Mucosa of descending colon (tissue), 3 donors: ENCODE measurements around the gene PTH1R. TPM values are rescaled to one million over a fixed set of nuclear protein-coding genes. Genes with fewer than 3 reads are reported as not detected.
A peak's percentile ranks its signal among the peaks of the same experiment; 100 is the strongest.

Source experiments
- ATAC-seq: fragments of 200-7000 bp; cut with Tn5 transposase; one replicate; pipeline ENCODE4 v1.9.1; 2020; ENCODE audit warnings: mild to moderate bottlenecking, moderate library complexity
- DNase-seq, 3 donors: peaks; one replicate each; pipeline ENCODE4 v3.0.0-alpha.2; 2020
- H3K36me3 ChIP-seq: fragments of 200-600 bp; one replicate; pipeline ENCODE4 v1.8.0; 2021; ENCODE audit warnings: low read depth, mild to moderate bottlenecking
- H3K4me1 ChIP-seq: fragments of 200-600 bp; one replicate; pipeline ENCODE4 v1.8.0; 2021; ENCODE audit warnings: low read depth, mild to moderate bottlenecking
- H3K4me3 ChIP-seq: fragments of 200-600 bp; one replicate; pipeline ENCODE4 v1.8.0; 2021; ENCODE audit warnings: mild to moderate bottlenecking
- H3K9me3 ChIP-seq: fragments of 200-600 bp; one replicate; pipeline ENCODE4 v1.8.0; 2021; ENCODE audit warnings: mild to moderate bottlenecking
- CTCF ChIP-seq: fragments of 200-600 bp; IDR thresholded peaks from one replicate; pipeline ENCODE4 v1.8.0; 2022; ENCODE audit warnings: antibody characterized with exemption, mild to moderate bottlenecking
- intact Hi-C, 2 donors: fragments of 100-400 bp; cut with DNase I in 1 of 2; cut with micrococcal nuclease in 1 of 2; formaldehyde crosslinking; loops; one replicate each; pipeline versions ENCODE4 v1.11.0 to v1.11.1; 2022; cut with DNase I, micrococcal nuclease
- total RNA-seq, 3 donors: library from RNA; stranded (reverse); fragmentation: NEBNext Ultra II Directional in 2 of 3; extraction: Animal tissue kit (Norgen Biotek cat#: 25700) in 2 of 3; gene quantifications; one replicate each; pipeline versions ENCODE4 v1.2.1 to v1.2.4, GENCODE V29; 2021 to 2023
- donor health status: DM: no; HTN: no; CAD: no; lungs with moderate emphysema.
- donor health status: DM: no; HTN: no; CAD: no.
- donor health status: DM: no; HTN: yes; CAD: no.

PTH1R gene
- total RNA-seq, 3 donors from 2014 or later: 0.87 to 4.6 (median 1.9) TPM

- peak in 1 of 3 donors; percentile 31 for DNase-seq
- no peak for ATAC-seq
- no peak overlapping the region for H3K4me3 ChIP-seq
- no peaks in the 10 kb centered on the region for H3K4me1 ChIP-seq
- H3K9me3 ChIP-seq: no peaks in the 10 kb centered on the region
- no peak for TF ChIP-seq CTCF
- intact Hi-C loops: no loop called here
- no peaks in the 10 kb centered on the region for H3K36me3 ChIP-seq
Measured at GRCh38 chr3:46866032-46866595, 11.4 kb upstream of the PTH1R start.

DNA sequence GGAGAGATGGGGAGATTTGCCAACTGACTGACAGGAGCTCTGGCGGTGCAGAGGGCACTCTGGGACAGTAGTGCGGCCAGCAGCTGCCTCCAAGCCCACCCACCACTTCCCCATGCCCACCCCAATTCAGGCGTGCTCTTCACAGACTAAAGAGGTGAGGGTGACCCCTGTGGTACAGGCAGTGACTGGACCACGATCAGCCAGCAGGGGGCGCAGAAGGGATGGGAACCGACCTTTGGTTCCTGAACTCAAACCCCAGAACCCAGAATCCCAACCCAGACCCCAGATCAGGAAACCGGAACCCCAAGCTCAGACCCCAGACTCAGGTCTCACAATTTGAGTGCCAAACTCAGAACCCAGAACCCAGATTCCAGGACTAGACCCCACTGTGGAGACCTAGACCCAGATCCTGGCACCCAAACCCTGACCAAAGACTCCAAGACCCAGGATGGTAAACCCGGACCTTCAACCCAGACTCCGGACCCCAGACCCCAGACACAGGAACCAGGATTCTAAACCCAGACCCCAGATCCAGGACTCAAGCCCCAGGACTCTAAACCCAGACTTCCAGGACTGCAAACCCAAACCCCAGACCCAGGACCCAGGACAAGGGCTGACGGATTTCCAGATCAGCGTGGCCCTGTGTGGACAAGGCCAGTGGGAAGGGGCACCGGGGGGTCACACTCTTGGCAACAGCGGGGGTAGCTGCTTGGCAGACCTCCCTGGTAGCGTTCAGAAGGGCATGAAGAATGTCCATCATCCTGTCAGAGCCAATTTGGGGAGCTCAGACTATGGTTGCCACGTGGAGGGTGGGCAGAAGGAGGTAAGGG, 10.6 kb upstream of the PTH1R start:
- ATAC-seq: peak; percentile 72
- intact Hi-C loops: no loop called here
- Histone ChIP-seq H3K9me3 (no peaks in the 10 kb centered on the region), H3K36me3 (no peaks in the 10 kb centered on the region), H3K4me3 (no peak overlapping the region), H3K4me1 (no peaks in the 10 kb centered on the region)
- DNase-seq: peak; percentile 76 to 90 (median 87)
- TF ChIP-seq CTCF: peak; percentile 75

DNA sequence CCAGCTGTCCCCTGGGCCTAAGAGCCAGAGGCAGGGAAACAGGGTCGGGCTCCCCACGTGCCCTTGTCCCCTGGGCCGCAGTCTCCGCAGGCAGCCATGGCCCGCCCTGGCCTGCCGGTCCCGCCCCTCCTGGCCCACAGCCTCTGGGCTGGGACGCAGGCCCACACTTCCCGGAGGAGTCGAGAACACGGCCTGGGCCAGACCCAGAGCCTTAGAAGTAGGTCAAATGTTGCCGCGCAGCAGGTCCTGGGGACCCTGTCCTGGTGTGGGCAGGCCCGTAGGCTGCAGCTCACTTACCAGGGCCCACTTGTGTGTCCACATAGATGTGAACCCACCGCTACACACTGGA, 10.0 kb upstream of the PTH1R start:
- TF ChIP-seq CTCF: no peak
- H3K4me3 ChIP-seq: no peak overlapping the region
- no peaks in the 10 kb centered on the region for H3K9me3 ChIP-seq
- no peaks in the 10 kb centered on the region for H3K4me1 ChIP-seq
- ATAC-seq (peak; percentile 53), DNase-seq (peak; percentile 54 to 71 (median 67))
- intact Hi-C loops: no loop called here
- H3K36me3 ChIP-seq: no peaks in the 10 kb centered on the region

GRCh38 chr3:46868287-46868686, 9.2 kb upstream of the PTH1R start:
- Histone ChIP-seq H3K36me3 (no peaks in the 10 kb centered on the region), H3K4me3 (no peak overlapping the region), H3K4me1 (no peaks in the 10 kb centered on the region), H3K9me3 (no peaks in the 10 kb centered on the region)
- intact Hi-C loops: no loop called here
- TF ChIP-seq CTCF: no peak
- DNase-seq (no peak), ATAC-seq (no peak)

DNA sequence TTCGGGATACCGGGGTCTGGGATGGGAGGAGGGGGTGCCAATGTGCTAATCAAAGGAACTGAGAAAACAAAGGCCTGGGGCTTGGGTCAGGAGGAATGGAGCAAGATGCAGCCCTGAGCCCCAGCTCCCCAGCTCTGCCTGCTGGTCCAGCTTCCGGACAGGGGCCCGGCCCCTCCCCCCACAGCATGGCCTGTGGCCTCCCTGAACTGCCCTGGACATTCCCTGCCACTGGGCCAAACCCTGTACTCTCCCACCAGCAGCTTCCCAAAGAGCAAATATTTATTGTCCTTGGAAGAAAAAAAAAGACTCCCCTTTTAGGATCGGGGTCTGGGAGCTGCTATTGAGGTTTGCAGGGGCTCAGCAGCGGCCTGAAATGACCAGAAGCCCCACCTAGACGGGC, 8.6 kb upstream of the PTH1R start:
- DNase-seq (no peak), ATAC-seq (no peak)

More for the DNA sequence above, 8.6 kb upstream of the PTH1R start:
- no peaks in the 10 kb centered on the region for H3K36me3 ChIP-seq
- intact Hi-C loops: no loop called here
- no peaks in the 10 kb centered on the region for H3K9me3 ChIP-seq
- TF ChIP-seq CTCF: no peak
- H3K4me1 ChIP-seq: no peaks in the 10 kb centered on the region
- no peak overlapping the region for H3K4me3 ChIP-seq
